GM18520 (cell line): ENCODE data around the gene RFC3.

Experiments used
- ATAC-seq: cut with Tn5 transposase; IDR thresholded peaks from one replicate; pipeline ENCODE4 v1.9.1; 2021; ENCODE audit not compliant: unreplicated experiment

RFC3 gene

DNA sequence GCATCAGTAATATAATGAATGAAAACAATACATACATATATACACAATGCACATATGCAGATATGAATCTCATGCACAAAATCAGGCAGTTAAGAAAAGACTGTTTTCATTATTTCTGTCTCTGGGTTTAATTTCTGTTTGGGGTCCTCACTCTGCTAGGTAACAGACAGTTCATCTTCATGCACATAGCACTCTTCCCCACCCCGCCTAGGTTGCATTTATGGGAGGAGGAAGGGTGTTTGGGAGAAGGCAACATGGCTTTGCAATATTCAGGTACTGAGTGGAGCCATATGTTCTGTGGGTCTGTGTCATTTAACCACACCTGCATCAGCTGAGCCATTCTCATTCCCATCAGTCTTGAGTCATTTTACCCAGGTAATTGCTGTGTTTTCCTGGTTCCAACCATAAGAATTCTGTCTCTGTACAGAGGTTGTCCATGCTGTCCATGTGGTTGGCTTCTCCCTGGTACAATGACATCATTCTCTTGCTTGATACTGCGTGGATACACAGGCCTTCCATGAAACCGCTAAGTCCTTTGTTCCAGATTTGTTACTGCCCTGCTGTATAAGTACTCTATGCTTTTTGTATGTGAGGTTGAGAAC, 45.3 kb downstream of the RFC3 start:
- no peak for ATAC-seq

DNA sequence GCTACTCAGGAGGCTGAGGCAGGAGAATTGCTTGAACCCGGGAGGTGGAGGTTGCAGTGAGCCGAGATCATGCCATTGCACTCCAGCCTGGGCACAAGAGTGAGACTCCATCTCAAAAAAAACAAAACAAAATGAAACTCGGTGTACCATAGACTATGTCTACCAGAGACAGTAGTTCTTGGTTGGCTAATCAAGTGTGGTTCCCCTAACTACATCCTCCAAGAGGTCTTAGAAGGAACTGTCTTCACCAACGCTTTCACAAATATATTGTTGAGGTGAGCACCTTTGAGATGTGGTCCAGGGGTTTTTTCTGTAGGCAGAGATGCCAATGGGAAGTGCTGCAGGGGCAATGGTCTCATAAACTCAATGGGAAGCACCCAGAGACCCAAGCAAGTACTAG, 48.0 kb downstream of the RFC3 start:
- no peak for ATAC-seq

GRCh38 chr13:33867472-33867871, 49.5 kb downstream of the RFC3 start:
- no peak for ATAC-seq

DNA sequence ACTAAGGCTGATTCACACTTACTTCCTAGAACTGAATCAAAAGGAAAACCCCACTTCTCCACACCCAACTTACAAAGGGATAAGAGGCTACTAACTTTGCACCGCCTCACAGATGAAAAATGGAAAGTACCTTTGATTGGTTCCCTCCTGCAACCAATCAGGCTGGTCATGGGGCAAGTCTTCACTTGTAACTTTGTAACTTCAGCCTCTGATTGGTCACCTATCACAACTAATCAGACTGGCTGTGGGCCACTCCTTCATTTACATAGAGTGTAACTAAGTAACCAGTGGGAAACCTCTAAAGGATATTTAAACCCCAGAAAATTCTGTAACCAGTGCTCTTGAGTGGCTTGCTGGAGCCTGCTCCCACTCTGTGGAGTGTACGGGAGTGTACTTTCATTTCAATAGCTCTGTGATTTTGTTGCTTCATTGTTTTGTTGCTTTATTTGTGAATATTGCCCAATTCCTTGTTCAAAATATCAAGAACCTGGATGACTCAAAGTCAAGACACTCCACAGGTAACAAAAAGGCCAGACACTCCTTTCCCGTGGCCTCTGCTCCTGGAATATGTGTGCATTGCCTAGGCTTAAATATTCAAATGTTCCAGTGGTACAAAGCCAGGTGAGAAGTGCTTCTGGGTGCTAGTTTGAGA, 50.5 kb downstream of the RFC3 start:
- no peak for ATAC-seq

- ATAC-seq: no peak
Observed at GRCh38 chr13:33869005-33869404, 51.1 kb downstream of the RFC3 start.

DNA sequence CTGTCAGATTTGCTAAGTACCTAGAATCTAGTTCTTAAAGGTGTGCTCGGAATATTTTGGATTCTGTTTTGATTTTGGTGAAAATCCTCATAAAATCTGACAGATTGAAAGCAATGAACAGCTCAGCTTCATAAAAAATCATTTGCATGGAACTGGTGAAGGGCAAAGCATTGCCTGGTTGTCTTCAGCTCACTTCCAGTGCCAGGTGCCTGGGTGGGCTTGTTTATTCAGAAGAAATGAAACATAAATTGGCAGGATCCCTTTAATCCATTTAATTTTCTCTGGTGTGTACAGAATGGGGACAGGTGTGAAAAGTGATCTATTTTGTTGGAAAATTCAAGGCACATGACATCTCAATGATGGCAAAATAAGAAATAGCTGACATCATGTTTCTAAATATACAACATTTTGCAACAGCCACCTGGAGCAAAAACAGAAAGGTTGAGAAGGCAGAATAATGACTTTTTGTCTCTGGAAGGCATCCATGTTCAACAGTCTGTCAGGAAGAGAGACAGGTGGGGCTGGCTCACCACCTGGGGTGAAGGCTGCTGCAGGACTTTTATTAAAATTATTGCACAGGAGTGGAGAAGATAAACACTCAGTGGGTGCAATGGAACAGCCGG, 52.2 kb downstream of the RFC3 start:
- ATAC-seq: no peak

DNA sequence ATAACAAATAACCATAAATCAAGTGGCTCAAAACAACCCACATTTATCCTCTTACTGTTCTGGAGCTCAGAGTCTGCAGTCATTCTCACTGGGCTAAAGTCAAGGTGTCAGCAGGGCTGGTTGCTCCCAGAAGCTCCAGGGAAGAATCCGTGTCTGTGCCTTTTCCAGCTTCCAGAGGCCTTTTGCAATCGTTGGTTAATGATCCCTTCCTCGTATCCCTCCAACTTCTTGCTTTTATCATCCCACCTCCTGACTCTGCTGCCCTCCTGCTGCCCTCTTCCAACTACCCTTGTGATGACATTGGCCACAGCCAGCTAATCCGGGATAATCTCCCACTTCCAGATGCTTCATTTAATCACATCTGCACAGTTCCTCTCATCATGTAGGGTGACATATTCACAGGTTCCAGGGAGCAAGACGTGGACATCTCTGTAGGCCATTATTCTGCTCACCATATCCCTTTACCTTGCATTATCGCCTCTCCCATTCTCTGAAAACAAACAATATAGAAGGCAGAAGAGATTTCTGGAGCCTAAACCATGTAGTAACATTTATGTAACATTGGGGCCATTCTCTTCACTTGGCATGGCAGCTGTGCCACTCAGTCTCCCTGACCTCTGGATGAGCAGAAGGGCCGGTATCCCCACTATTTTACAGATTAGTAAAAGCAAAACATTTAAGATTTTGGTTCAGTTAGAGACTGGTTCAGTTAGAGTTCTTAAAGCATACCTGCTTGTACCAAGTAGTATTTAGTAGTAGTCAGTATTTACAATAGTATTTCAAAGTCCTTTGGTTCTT, 53.5 kb downstream of the RFC3 start:
- no peak for ATAC-seq

DNA sequence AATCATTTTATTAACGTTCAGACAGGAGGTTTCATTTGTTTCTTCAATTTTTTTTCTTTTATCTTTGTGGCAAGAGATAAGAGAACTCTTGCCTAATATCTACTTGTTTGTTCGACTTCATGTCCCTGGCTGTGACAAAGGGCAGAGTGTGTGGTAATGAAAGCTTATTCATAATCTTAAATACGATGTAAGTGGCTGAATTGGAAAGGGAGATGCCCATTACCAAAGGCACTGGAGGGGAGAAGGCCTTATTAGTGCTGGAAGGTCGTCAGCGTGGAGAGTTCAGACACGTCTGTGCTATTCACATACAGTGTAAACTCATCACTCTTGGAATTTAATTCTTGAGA, 54.0 kb downstream of the RFC3 start:
- ATAC-seq: no peak

DNA sequence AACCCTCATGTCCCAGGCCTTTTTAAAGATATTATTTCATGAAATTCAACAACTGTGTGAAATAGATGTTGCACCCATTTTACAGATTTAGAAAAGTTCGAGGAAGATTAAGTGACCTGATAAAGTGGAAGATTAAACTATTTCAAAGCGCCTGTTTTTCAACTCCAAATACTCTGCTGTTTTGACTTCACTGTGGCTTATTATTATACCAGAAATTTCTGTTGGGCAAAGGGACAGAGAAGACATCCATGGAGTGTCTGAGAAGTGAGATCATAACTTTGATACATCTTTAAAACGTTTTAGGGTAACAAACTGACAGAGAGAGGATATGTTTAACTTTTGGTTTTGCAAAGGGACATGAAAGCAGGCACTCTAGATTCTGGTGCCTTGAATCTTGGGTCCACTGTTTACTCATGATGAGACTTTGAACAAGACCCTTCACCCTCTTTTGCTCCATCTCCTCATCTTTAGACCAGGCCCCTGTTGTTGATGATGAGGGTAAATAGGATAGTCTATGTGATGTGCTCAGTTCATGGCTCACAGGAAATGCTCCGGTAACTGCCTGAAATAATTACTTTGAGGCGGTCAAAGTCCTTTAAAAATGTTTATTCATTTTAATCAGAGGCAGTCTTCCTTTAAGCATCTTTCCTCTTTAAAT, 55.4 kb downstream of the RFC3 start:
- ATAC-seq: no peak

DNA sequence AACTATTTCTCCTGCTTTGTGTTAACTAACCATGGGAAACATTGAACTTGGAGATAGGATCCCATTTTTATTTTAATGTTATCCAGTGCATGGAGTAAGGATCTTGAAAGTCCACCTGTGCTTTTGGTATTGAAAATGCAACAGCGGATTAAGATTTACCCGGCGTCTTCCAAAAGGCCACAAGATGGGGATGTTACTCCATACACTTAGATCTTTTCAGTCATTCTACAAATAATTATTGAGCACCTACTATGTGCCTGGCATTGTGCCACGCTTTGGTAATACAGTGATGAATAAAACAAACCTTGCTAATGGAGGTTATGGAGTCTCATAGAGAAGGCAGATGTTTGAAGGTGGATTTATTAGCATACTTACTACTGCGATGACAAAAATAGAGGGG, 56.9 kb downstream of the RFC3 start:
- no peak for ATAC-seq

DNA sequence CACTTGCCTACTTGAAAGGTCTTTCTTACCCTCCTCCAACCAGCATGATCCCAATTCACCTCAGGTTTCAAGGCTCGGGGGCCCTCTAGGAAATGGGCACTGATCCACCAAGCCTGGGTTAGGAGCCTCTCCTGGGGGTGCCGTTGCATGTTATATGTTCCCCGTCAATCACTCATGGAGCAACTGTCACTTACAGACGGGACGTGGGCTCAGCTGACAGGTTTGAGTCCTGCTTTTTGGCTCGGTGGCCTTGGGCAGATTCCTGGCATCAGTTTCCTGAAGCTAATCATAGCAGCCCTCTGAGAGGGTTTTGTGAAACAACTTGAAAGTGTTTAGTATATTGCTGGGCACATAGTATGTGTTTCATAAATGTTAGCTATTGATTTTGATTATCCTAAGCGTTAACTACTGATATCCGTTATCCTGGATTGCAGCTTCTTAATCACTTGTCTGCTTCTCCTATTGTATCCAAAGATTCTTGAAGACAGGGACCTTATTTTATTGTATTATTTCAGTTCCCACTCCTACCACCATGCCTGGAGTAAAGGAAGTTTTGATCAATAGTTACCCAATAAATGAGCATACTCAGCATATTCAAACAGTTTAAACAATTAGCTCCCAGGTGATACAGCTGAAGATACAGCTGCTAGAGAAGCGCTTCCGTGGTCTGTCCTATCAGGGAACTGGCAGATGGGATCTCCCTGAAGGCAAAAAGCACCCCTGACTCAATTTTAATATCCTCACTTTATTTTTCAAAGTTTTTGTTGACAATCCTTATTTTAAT, 57.9 kb downstream of the RFC3 start:
- no peak for ATAC-seq

DNA sequence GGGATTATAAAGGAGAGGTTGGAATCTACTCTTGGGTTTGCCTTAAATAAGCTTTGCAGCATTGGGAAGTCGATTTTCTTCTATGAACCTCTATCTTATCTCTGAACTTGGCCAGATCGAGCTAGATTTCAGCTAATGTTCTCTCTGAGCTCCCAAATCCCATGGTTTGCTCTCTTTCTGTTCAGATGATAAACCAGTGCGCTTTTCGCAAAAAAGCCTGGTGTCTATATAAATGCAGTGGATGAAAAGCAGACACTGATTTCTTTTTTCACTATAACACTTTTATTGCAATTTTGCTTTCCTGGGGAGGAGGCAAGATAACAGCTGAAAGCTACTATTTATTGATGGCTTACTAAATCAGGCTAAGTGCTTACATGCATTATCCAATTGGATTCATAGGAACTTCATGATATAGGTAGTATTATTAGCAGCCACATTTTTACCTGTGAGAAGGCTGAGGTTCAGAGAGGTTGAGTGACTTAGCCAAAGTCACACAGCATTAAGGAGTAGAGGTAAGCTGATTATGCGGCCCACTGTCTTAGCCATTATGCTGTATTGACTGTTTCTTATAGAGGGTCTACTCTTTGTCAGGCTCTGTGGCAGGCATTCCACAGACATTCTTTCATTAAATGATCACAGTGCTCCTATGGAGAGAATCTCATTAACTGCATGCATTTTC, 58.9 kb downstream of the RFC3 start:
- ATAC-seq: no peak

DNA sequence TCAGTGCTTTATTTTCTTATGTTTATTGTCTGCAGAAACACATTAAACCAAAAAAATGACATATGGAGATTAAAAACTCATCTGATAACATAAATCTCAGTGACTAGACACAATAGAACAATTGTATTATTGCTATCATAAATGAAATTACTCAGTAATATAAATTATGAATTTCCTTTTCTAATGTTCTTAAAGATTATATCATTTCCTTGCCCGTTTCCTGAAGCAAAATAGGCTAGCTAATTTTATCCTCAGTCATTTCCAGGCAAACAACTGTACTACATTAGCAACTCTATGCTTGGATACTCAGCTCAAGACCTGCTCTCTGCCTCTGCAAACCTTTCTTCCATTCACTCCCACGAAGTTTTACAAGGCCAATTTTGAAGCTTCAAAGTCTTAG, 61.2 kb downstream of the RFC3 start:
- no peak for ATAC-seq

DNA sequence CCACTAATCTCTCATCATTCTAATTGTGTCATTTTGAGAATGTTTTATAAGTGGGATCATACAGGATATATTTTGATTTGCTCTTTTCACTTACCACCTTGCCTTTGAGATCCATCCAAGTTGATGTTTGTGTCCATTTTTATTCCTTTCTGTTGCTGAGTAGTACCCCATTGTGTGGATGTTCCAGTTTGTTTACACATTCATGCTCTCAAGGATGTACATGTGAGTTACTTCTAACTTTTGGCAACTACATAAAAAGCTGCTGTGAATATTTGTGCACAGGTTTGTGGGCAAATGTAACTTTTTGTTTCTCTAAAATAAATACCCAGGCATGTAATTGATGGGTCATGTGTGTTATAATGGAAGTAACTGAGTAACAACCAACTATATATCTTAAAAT, 64.9 kb downstream of the RFC3 start:
- no peak for ATAC-seq

GRCh38 chr13:33884531-33885220, 66.7 kb downstream of the RFC3 start:
- ATAC-seq: no peak
